Large intestine (tissue), 12 donors: ENCODE results near the gene SERPINE1. TPM values are rescaled to one million over a fixed set of nuclear protein-coding genes. Genes with fewer than 3 reads are reported as not detected.

Experiments
- DNase-seq, 2 donors: peaks; one replicate each; pipeline versions ENCODE4 v3.0.0 to v3.0.0-alpha.2; 2013
- H3K27ac ChIP-seq: one replicate; pipeline ENCODE4 v1.5.1; 2013; ENCODE audit warnings: low read length
- H3K27me3 ChIP-seq: 2 replicates; pipeline ENCODE4 v1.6.1; 2013; ENCODE audit warnings: low read length; ENCODE audit not compliant: control insufficient read depth, insufficient read depth
- H3K36me3 ChIP-seq: 2 replicates; pipeline ENCODE4 v1.6.1; 2013; ENCODE audit warnings: low read length; ENCODE audit not compliant: control insufficient read depth, insufficient read depth
- H3K4me1 ChIP-seq: one replicate; pipeline ENCODE4 v1.6.1; 2013; ENCODE audit warnings: low read length; ENCODE audit not compliant: control insufficient read depth, insufficient read depth
- H3K4me3 ChIP-seq: one replicate; pipeline ENCODE4 v1.5.1; 2013; ENCODE audit warnings: low read length
- H3K9me3 ChIP-seq: one replicate; pipeline ENCODE4 v1.6.1; 2013; ENCODE audit warnings: mild to moderate bottlenecking, low read depth, low read length, moderate library complexity; ENCODE audit not compliant: control insufficient read depth
- WGBS: methylation state at CpG from one replicate; pipeline ENCODE4 v1.1.5; 2013; ENCODE audit warnings: low lambda C conversion rate; ENCODE audit not compliant: insufficient coverage; 5-methylcytosine and 5-hydroxymethylcytosine counted together
- long read RNA-seq, 11 donors: transcript quantifications; one replicate each; lab custom pipeline, GENCODE V29; 2026
- polyA plus RNA-seq: library from polyadenylated mRNA; unstranded; fragments of 120-200 nt; gene quantifications from one replicate; pipeline ENCODE4 v1.2.1, GENCODE V29; 2013

SERPINE1 gene
- polyA plus RNA-seq = 1.7 TPM
- long read RNA-seq, donor 1 = 0 reads
- long read RNA-seq, donor 2 = 0 reads
- long read RNA-seq, donor 3, partial matches to known transcripts = 0 of 1 reads
- long read RNA-seq, donor 3, other reads (novel, unspliced or antisense) = 0 of 1 reads
- long read RNA-seq, donor 4 = 0 reads
- long read RNA-seq, donor 5 = 0 reads
- long read RNA-seq, donor 6, partial matches to known transcripts = 0 of 2 reads
- long read RNA-seq, donor 6, other reads (novel, unspliced or antisense) = 0 of 2 reads
- long read RNA-seq, donor 7 = 0 reads
- long read RNA-seq, donor 8 = 0 reads
- long read RNA-seq, donor 9 = 0 reads
- long read RNA-seq, donor 10, partial matches to known transcripts = 0 of 1 reads
- long read RNA-seq, donor 10, other reads (novel, unspliced or antisense) = 0 of 1 reads
- long read RNA-seq, donor 11 = 0 reads

DNA sequence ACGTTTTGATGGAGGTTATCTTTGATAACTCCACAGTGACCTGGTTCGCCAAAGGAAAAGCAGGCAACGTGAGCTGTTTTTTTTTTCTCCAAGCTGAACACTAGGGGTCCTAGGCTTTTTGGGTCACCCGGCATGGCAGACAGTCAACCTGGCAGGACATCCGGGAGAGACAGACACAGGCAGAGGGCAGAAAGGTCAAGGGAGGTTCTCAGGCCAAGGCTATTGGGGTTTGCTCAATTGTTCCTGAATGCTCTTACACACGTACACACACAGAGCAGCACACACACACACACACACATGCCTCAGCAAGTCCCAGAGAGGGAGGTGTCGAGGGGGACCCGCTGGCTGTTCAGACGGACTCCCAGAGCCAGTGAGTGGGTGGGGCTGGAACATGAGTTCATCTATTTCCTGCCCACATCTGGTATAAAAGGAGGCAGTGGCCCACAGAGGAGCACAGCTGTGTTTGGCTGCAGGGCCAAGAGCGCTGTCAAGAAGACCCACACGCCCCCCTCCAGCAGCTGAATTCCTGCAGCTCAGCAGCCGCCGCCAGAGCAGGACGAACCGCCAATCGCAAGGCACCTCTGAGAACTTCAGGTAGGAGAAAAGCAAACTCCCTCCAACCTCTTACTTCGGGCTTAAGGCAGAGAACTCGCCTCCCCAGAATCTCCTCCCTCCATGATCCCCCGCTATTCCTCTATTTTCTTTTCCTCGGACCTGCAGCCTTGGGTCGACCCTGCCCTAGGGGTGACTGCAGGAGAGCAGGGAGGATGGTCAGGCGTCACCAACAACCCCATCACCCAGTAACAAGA is at the start of gene SERPINE1:
Gene SERPINE1, plus strand, starts transcription at position 454 of the 809 bp plus-strand sequence. CDS start 1,290 bp downstream, outside the sequence.
- Histone ChIP-seq H3K36me3 (no peaks in the 10 kb centered on the region), H3K9me3 (peaks cover 8% of the 10 kb centered on the region), H3K27me3 (peaks cover 28% of the 10 kb centered on the region), H3K27ac (peak within 1 kb of the TSS; percentile 9), H3K4me1 (peaks cover 25% of the 10 kb centered on the region), H3K4me3 (no peak within 1 kb of the TSS)
- WGBS = no CpG with 5 or more reads among the region's 22 CpGs
- DNase-seq = peak; percentile 80 to 86

DNA sequence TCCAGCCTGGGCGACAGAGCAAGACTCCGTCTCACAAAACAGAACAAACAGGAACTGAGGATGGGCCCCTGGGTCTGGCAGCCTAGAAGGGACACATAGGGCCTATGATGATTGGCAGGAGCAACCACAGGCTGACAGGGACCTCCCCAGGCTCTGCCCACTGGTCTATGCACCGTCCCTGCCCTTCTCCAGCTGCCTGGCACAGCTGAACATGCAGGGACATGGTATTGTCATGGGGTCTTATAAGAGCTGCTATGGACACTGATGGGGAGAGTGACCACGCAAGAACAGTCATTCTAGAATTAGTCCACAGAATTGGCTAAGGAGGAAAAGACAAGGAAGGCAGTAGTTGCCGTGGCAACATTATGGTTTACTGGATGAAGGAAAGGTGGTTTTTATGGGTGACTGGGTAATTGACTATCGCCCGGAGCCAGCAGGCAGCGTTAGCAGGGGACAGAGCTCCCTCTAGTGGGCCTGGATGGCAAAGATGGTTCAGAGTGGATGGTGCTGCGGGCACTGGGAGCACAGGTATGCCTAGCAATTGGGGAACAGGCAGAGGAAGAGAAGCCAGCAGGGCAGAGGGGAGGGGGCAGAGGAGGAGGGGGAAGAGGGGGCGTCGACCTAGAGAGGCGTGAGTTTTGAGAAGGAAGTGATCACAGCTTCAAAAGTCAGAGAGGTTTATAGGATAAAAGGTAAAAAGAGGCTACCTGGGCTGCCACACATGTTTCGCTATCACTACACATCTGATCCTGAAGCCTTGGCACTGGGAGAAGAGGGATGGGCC is 49.4 kb upstream of the SERPINE1 start:
- Histone ChIP-seq H3K27ac (no peak overlapping the region), H3K27me3 (no peaks in the 10 kb centered on the region), H3K9me3 (no peaks in the 10 kb centered on the region), H3K36me3 (no peaks in the 10 kb centered on the region), H3K4me1 (peaks cover 3% of the 10 kb centered on the region), H3K4me3 (no peak overlapping the region)
- DNase-seq = peak; percentile 73 to 79
- WGBS = 88% methylated on average over 1 of the region's 13 CpGs

DNA sequence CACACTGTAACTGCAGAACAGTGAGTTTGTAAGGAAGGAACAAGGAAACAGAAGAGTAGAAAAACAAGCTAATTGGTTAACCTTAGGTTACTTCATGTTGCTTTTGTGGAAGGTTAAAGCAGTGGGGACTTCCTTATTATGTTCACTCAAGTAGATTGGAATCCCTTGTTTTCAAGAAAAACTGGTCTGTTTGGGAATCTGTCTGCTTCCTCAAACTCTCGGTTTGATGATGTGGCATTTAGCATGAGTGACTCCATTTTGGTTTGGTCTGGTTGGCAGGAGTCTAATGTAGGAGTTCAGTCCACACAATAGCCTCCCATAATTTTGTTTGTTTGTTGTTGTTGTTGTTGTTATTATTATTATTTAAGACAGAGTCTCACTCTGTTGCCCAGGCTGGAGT is 45.5 kb upstream of the SERPINE1 start:
- no peak for DNase-seq
- peaks cover 16% of the 10 kb centered on the region for H3K4me1 ChIP-seq
- no peaks in the 10 kb centered on the region for H3K36me3 ChIP-seq
- no peaks in the 10 kb centered on the region for H3K9me3 ChIP-seq
- no peaks in the 10 kb centered on the region for H3K27me3 ChIP-seq
- WGBS = no CpG with 5 or more reads among the region's 1 CpG
- H3K4me3 ChIP-seq = no peak overlapping the region
- no peak overlapping the region for H3K27ac ChIP-seq

DNA sequence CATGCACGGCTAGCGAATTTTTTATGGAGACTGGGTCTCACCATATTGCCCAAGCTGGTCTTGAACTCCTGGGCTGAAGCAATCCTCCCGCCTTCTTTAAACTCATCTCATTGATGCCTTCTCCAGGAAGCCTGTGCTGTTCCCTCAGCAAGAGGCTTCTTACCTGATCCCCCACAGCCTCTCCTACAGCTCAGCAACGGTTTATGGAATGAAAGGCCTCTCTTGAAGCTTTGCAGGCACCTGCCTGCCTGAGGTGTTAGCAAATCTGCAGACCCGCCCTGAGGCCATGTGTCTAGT is 42.1 kb upstream of the SERPINE1 start:
- no peak for DNase-seq
- Histone ChIP-seq H3K9me3 (peaks cover 3% of the 10 kb centered on the region), H3K36me3 (peaks cover 31% of the 10 kb centered on the region), H3K27me3 (no peaks in the 10 kb centered on the region), H3K4me1 (peaks cover 21% of the 10 kb centered on the region), H3K4me3 (peak overlapping the region; percentile 91), H3K27ac (peak overlapping the region; percentile 98)
- WGBS = no CpG with 5 or more reads among the region's 5 CpGs

DNA sequence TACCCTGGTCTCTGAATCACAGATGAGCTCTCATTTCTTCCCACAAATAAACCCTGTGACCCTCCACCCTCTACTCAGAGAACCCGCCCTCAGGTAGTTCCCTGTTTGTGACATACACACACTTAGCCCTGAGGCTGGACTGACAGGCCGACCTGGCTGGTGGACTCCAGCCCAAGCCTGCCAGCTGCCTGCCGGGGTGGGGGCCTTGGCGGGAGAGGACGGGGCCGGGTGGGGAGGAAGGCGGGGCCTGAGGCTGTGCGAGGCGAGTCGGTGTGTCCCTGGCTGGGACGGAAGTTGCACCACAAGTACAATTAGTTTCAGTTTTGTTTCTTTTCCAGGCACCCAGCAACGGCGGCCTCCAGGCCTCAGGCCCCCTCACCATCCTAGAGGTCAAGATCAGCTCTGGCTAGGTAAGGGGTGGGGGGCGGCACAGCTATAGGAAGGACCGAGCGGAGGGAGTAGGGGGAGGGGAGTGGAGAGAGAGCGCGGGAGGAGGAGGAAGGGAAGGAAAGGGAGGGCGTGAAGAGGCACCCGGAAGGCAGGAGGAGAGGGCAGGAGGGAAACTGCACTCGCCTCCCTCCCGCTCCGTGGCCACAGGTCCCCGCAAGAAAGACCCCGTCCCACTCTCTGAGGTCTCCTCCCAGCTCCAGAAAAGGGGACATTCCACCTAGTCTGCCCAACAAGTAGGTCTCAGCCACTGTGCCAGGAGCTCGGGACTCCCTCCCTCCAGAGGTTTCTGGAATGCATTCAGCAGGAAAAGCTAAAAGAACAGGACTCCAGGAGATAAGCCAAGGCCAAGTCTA is 41.5 kb upstream of the SERPINE1 start, which contains the start of gene TRIM56:
Gene TRIM56, plus strand, starts transcription at position 320 of the 803 bp plus-strand sequence. CDS start 1,832 bp downstream, outside the sequence.
- H3K4me3 ChIP-seq = peak within 1 kb of the TSS; percentile 91
- peaks cover 3% of the 10 kb centered on the region for H3K9me3 ChIP-seq
- no CpG with 5 or more reads among the region's 26 CpGs for WGBS
- peak; percentile 92 to 96 for DNase-seq
- H3K4me1 ChIP-seq = peaks cover 21% of the 10 kb centered on the region
- H3K36me3 ChIP-seq = peaks cover 33% of the 10 kb centered on the region
- H3K27ac ChIP-seq = peak within 1 kb of the TSS; percentile 98
- no peaks in the 10 kb centered on the region for H3K27me3 ChIP-seq

DNA sequence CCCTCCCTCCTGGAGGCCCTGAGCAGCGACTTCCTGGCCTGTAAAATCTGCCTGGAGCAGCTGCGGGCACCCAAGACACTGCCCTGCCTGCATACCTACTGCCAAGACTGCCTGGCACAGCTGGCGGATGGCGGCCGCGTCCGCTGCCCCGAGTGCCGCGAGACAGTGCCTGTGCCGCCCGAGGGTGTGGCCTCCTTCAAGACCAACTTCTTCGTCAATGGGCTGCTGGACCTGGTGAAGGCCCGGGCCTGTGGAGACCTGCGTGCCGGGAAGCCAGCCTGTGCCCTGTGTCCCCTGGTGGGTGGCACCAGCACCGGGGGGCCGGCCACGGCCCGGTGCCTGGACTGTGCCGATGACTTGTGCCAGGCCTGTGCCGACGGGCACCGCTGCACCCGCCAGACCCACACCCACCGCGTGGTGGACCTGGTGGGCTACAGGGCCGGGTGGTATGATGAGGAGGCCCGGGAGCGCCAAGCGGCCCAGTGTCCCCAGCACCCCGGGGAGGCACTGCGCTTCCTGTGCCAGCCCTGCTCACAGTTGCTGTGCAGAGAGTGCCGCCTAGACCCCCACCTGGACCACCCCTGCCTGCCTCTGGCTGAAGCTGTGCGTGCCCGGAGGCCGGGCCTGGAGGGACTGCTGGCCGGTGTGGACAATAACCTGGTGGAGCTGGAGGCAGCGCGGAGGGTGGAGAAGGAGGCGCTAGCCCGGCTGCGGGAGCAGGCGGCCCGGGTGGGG is 39.4 kb upstream of the SERPINE1 start:
- no peaks in the 10 kb centered on the region for H3K27me3 ChIP-seq
- no CpG with 5 or more reads among the region's 45 CpGs for WGBS
- H3K9me3 ChIP-seq = peaks cover 12% of the 10 kb centered on the region
- H3K36me3 ChIP-seq = peaks cover 39% of the 10 kb centered on the region
- H3K4me3 ChIP-seq = no peak overlapping the region
- no peak overlapping the region for H3K27ac ChIP-seq
- peaks cover 21% of the 10 kb centered on the region for H3K4me1 ChIP-seq
- no peak for DNase-seq

DNA sequence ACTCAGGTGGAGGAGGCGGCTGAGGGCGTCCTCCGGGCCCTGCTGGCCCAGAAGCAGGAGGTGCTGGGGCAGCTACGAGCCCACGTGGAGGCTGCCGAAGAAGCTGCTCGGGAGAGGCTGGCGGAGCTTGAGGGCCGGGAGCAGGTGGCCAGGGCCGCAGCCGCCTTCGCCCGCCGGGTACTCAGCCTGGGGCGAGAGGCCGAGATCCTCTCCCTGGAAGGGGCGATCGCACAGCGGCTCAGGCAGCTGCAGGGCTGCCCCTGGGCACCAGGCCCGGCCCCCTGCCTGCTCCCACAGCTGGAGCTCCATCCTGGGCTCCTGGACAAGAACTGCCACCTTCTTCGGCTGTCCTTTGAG is 38.9 kb upstream of the SERPINE1 start:
- no peak for DNase-seq
- WGBS = no CpG with 5 or more reads among the region's 21 CpGs
- H3K4me3 ChIP-seq = no peak overlapping the region
- peaks cover 12% of the 10 kb centered on the region for H3K9me3 ChIP-seq
- H3K27me3 ChIP-seq = no peaks in the 10 kb centered on the region
- peaks cover 39% of the 10 kb centered on the region for H3K36me3 ChIP-seq
- peaks cover 21% of the 10 kb centered on the region for H3K4me1 ChIP-seq
- no peak overlapping the region for H3K27ac ChIP-seq

DNA sequence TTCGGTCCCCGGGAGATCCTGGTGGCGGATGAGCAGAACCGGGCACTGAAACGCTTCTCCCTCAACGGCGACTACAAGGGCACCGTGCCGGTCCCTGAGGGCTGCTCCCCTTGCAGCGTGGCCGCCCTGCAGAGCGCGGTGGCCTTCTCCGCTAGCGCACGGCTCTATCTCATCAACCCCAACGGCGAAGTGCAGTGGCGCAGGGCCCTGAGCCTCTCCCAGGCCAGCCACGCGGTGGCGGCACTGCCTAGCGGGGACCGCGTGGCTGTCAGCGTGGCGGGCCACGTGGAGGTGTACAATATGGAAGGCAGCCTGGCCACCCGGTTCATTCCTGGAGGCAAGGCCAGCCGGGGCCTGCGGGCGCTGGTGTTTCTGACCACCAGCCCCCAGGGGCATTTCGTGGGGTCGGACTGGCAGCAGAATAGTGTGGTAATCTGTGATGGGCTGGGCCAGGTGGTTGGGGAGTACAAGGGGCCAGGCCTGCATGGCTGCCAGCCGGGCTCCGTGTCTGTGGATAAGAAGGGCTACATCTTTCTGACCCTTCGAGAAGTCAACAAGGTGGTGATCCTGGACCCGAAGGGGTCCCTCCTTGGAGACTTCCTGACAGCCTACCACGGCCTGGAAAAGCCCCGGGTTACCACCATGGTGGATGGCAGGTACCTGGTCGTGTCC is 37.9 kb upstream of the SERPINE1 start:
- DNase-seq = no peak
- no peak overlapping the region for H3K27ac ChIP-seq
- no peaks in the 10 kb centered on the region for H3K27me3 ChIP-seq
- WGBS = no CpG with 5 or more reads among the region's 41 CpGs
- H3K4me1 ChIP-seq = peaks cover 21% of the 10 kb centered on the region
- H3K36me3 ChIP-seq = peaks cover 39% of the 10 kb centered on the region
- no peak overlapping the region for H3K4me3 ChIP-seq
- H3K9me3 ChIP-seq = peaks cover 12% of the 10 kb centered on the region

DNA sequence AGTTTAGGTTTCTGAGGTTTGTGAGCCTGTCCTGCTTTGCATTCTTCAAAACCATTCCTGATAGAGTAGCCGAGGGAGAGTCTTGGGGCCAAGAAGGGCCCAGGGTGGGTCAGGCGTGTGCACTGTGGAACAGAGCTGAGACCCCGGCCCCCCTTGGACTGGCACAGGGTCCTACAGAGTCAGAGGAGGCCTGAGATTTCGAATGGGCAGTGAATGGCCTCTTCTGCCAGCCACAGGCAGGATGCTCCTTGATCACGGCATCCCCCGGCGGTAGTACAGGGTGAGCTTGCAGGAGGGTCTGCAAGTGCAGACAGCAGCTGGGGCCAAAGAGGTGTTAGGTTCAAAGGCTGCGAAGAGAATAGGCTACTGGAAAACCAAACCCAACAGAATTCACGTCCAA is 37.0 kb upstream of the SERPINE1 start:
- H3K9me3 ChIP-seq = peaks cover 12% of the 10 kb centered on the region
- H3K4me1 ChIP-seq = peaks cover 14% of the 10 kb centered on the region
- WGBS = no CpG with 5 or more reads among the region's 9 CpGs
- H3K36me3 ChIP-seq = peaks cover 39% of the 10 kb centered on the region
- no peak overlapping the region for H3K27ac ChIP-seq
- DNase-seq = no peak
- no peaks in the 10 kb centered on the region for H3K27me3 ChIP-seq
- H3K4me3 ChIP-seq = no peak overlapping the region
